IMR-90 (cell line): ENCODE measurements around the gene RALGAPB. TPM values are rescaled to one million over a fixed set of nuclear protein-coding genes. Genes with fewer than 3 reads are reported as not detected.

Experiments used
- ATAC-seq: fragments of 200-7000 bp; cut with Tn5 transposase; 2 replicates; pipeline ENCODE4 v1.9.1; 2020; ENCODE audit warnings: low read depth, mild to moderate bottlenecking, moderate library complexity
- BruUV-seq: library from RNA; stranded (reverse); fragments of 400-500 nt; replicated peaks from 2 replicates; lab custom pipeline; 2021; lab: Mats Ljungman, UMichigan
- CTCF ChIA-PET: fragments of 300-600 bp; formaldehyde crosslinking; extraction: SDS; loops from one replicate; lab custom pipeline; 2021; ENCODE audit warnings: antibody characterized with exemption; lab: Yijun Ruan, JAX
- POLR2A ChIA-PET: fragments of 300-600 bp; sonication (Branson Sonifier 250); formaldehyde crosslinking; loops from one replicate; lab custom pipeline; 2022; ENCODE audit warnings: antibody characterized with exemption; ENCODE audit not compliant: unreplicated experiment; lab: Charles Lee
- DNase-seq: peaks from one replicate; pipeline ENCODE4 v3.0.0; 2013
- H2AFZ ChIP-seq: replicated peaks from 2 replicates; pipeline ENCODE3; 2013; ENCODE audit warnings: low read length, mild to moderate bottlenecking; ENCODE audit not compliant: poor library complexity
- H2AK5ac ChIP-seq: 2 replicates; pipeline ENCODE4 v1.6.1; 2013; ENCODE audit warnings: low read depth, low read length, inconsistent platforms
- H2AK9ac ChIP-seq: replicated peaks from 2 replicates; pipeline ENCODE3; 2013; ENCODE audit warnings: mild to moderate bottlenecking, low read depth, low read length, moderate library complexity; ENCODE audit not compliant: poor library complexity
- H2BK120ac ChIP-seq: 2 replicates; pipeline ENCODE4 v1.6.1; 2013; ENCODE audit warnings: low read depth, low read length, inconsistent platforms
- H2BK15ac ChIP-seq: 3 replicates; pipeline ENCODE4 v1.6.1; 2013; ENCODE audit warnings: low read depth, low read length, inconsistent platforms
- H2BK20ac ChIP-seq: 2 replicates; pipeline ENCODE4 v1.6.1; 2013; ENCODE audit warnings: low read depth, mild to moderate bottlenecking, inconsistent platforms, low read length, moderate library complexity
- H2BK5ac ChIP-seq: 2 replicates; pipeline ENCODE4 v1.6.1; 2013; ENCODE audit warnings: mild to moderate bottlenecking, low read depth, low read length, inconsistent platforms; ENCODE audit not compliant: poor library complexity, severe bottlenecking
- H3K14ac ChIP-seq: replicated peaks from 2 replicates; pipeline ENCODE4 v1.6.1; 2013; ENCODE audit warnings: low read depth, low read length, inconsistent platforms
- H3K18ac ChIP-seq: 2 replicates; pipeline ENCODE4 v1.6.1; 2013; ENCODE audit warnings: low read depth, low read length, control low read depth
- H3K23ac ChIP-seq: 2 replicates; pipeline ENCODE4 v1.6.1; 2013; ENCODE audit warnings: low read depth, low read length, inconsistent platforms
- H3K27ac ChIP-seq: 2 replicates; pipeline ENCODE4 v1.5.1; 2013; ENCODE audit warnings: mild to moderate bottlenecking, control low read depth, low read length; ENCODE audit not compliant: insufficient read depth
- H3K27me3 ChIP-seq: 2 replicates; pipeline ENCODE4 v1.6.1; 2013; ENCODE audit warnings: low read length; ENCODE audit not compliant: control insufficient read depth, insufficient read depth
- H3K36me3 ChIP-seq: 2 replicates; pipeline ENCODE4 v1.6.1; 2013; ENCODE audit warnings: low read length, mixed read lengths; ENCODE audit not compliant: control insufficient read depth, insufficient read depth
- H3K4ac ChIP-seq: 2 replicates; pipeline ENCODE4 v1.6.1; 2013; ENCODE audit warnings: low read depth, low read length, inconsistent platforms
- H3K4me1 ChIP-seq: 2 replicates; pipeline ENCODE4 v1.6.1; 2013; ENCODE audit warnings: low read length, mixed read lengths; ENCODE audit not compliant: control insufficient read depth, insufficient read depth
- H3K4me2 ChIP-seq: 2 replicates; pipeline ENCODE4 v1.6.1; 2013; ENCODE audit warnings: low read depth, mild to moderate bottlenecking, control low read depth, low read length, moderate library complexity
- H3K4me3 ChIP-seq: 2 replicates; pipeline ENCODE4 v1.5.1; 2013; ENCODE audit warnings: low read depth, mild to moderate bottlenecking, control low read depth, low read length, moderate library complexity; ENCODE audit not compliant: insufficient read depth
- H3K56ac ChIP-seq: 2 replicates; pipeline ENCODE4 v1.6.1; 2013; ENCODE audit warnings: low read length, inconsistent platforms; ENCODE audit not compliant: insufficient read depth; ENCODE audit errors: extremely low read depth
- H3K79me1 ChIP-seq, 2 experiments: 2 replicates each; pipeline ENCODE4 v1.6.1; 2013; ENCODE audit warnings: low read length in 2 of 2, inconsistent platforms in 1 of 2, low read depth in 1 of 2
- H3K9ac ChIP-seq: 2 replicates; pipeline ENCODE4 v1.6.1; 2013; ENCODE audit warnings: low read depth, low read length, control low read depth
- H3K9me1 ChIP-seq: 2 replicates; pipeline ENCODE4 v1.6.1; 2013; ENCODE audit warnings: low read length, inconsistent platforms; ENCODE audit not compliant: insufficient read depth
- H3K9me3 ChIP-seq: 2 replicates; pipeline ENCODE4 v1.6.1; 2013; ENCODE audit warnings: low read length; ENCODE audit not compliant: control insufficient read depth, insufficient read depth
- H4K20me1 ChIP-seq: 2 replicates; pipeline ENCODE4 v1.6.1; 2013; ENCODE audit warnings: low read length, inconsistent platforms; ENCODE audit not compliant: insufficient read depth
- H4K5ac ChIP-seq: 2 replicates; pipeline ENCODE4 v1.6.1; 2013; ENCODE audit warnings: mild to moderate bottlenecking, low read depth, low read length, control low read depth
- H4K8ac ChIP-seq, 2 experiments: 2 replicates each; pipeline ENCODE4 v1.6.1; 2013; ENCODE audit warnings: low read depth in 2 of 2, low read length in 2 of 2, control low read depth in 1 of 2, inconsistent platforms in 1 of 2
- H4K91ac ChIP-seq: 2 replicates; pipeline ENCODE4 v1.6.1; 2013; ENCODE audit warnings: low read depth, low read length, inconsistent platforms; ENCODE audit not compliant: insufficient read depth
- MAZ ChIP-seq: IDR thresholded peaks from 2 replicates; pipeline ENCODE4 v1.6.1; 2012; ENCODE audit warnings: low read depth, mild to moderate bottlenecking, low read length, improper control_type of control experiment, moderate library complexity, borderline replicate concordance
- RCOR1 ChIP-seq: IDR thresholded peaks from 2 replicates; pipeline ENCODE4 v1.6.1; 2012; ENCODE audit warnings: mild to moderate bottlenecking, low read length, improper control_type of control experiment; ENCODE audit not compliant: insufficient replicate concordance
- RFX5 ChIP-seq: IDR thresholded peaks from 2 replicates; pipeline ENCODE4 v1.8.0; 2012; ENCODE audit warnings: low read depth, mild to moderate bottlenecking, low read length, moderate library complexity
- SMC3 ChIP-seq: fragments of 150-350 bp; IDR thresholded peaks from 2 replicates; pipeline ENCODE4 v1.6.1; 2016; ENCODE audit warnings: low read depth, mild to moderate bottlenecking, antibody characterized with exemption, low read length, moderate library complexity
- WGBS, 2 experiments: methylation state at CpG; one replicate each; pipeline versions ENCODE4 v1.1.5 to v1.1.7; 2013; ENCODE audit warnings: missing lambda C conversion rate in 2 of 2; ENCODE audit not compliant: insufficient read length in 1 of 2; ENCODE audit errors: extremely low coverage in 2 of 2; 5-methylcytosine and 5-hydroxymethylcytosine counted together
- dilution Hi-C: fragments of 300-500 bp; cut with HindIII; formaldehyde crosslinking; loops from one replicate; pipeline ENCODE4 v1.14.3; 2018; ENCODE audit warnings: low sequenced_read_pairs; ENCODE audit not compliant: unreplicated experiment
- in situ Hi-C: fragments of 300-500 bp; cut with MboI; formaldehyde crosslinking; loops from 3 replicates; pipeline ENCODE4 v1.14.3; 2019; ENCODE audit warnings: low sequenced_read_pairs, inconsistent platforms, mixed read lengths
- intact Hi-C: fragments of 100-400 bp; cut with micrococcal nuclease; formaldehyde crosslinking; loops from 2 replicates; pipeline ENCODE4 v1.10.0; 2022
- polyA plus RNA-seq, 3 experiments: library from polyadenylated mRNA; depleted of rRNA; stranded (reverse); fragments of >200 nt; gene quantifications; 2 replicates each; pipeline ENCODE4 v1.2.3, GENCODE V29; 2012; ENCODE audit warnings: low replicate concordance in 1 of 3
- total RNA-seq: library from RNA; depleted of rRNA; stranded (reverse); fragments of >200 nt; gene quantifications from 2 replicates; pipeline ENCODE4 v1.2.3, GENCODE V29; 2012

Gene RALGAPB
- total and polyA plus RNA-seq, 2 of the 4 experiments (the other 2 are of a cell fraction) = 12.7 to 30.3 TPM

GRCh38 chr20:38624084-38624483 is 151.4 kb downstream of the RALGAPB start:
- dilution Hi-C loops = no loop called here
- Histone ChIP-seq H3K4ac (no peak overlapping the region), H3K18ac (no peak overlapping the region), H3K4me1 (no peaks in the 10 kb centered on the region), H2AK5ac (no peak overlapping the region), H3K9me1 (no peaks in the 10 kb centered on the region), H3K36me3 (no peaks in the 10 kb centered on the region), H2AK9ac (no peak overlapping the region), H4K5ac (no peak overlapping the region), H4K20me1 (no peaks in the 10 kb centered on the region), H2BK15ac (no peak overlapping the region), H4K91ac (no peak overlapping the region), H3K9me3 (no peaks in the 10 kb centered on the region), H4K8ac (no peak overlapping the region), H2BK20ac (no peak overlapping the region), H3K4me2 (no peak overlapping the region), H3K4me3 (no peak overlapping the region), H2BK120ac (no peak overlapping the region), H2BK5ac (no peak overlapping the region), H3K23ac (no peak overlapping the region), H3K27ac (no peak overlapping the region), H3K79me1 (no peaks in the 10 kb centered on the region), H2AFZ (no peak overlapping the region), H3K9ac (no peak overlapping the region), H3K27me3 (peaks cover 26% of the 10 kb centered on the region), H3K56ac (no peak overlapping the region), H3K14ac (no peak overlapping the region)
- no peak for DNase-seq
- no peak for ATAC-seq
- 75% methylated on average over 1 of the region's 2 CpGs; no CpG with 5 or more reads in 1 of the 2 experiments for WGBS, 2 experiments
- intact Hi-C loops = no loop called here
- in situ Hi-C loops = no loop called here
- CTCF ChIA-PET = no interaction called here
- BruUV-seq = no TSS peak
- TF ChIP-seq RFX5 (no peak), MAZ (no peak), RCOR1 (no peak), SMC3 (no peak)
- POLR2A ChIA-PET = no interaction called here
